8988T (cell line): ENCODE measurements around the gene GNS.
"Not testable (repeated sequence)": the region's sequence is repeated elsewhere in the genome, so short reads cannot be mapped to it uniquely, and the experiment has no call there.

Source experiments
- DNase-seq: peaks from one replicate; pipeline ENCODE4 v3.0.0; 2011

Gene GNS

GRCh38 chr12:64694130-64695040 lies 64.8 kb downstream of the GNS start:
- no peak for DNase-seq

GRCh38 chr12:64691795-64692583 lies 67.2 kb downstream of the GNS start:
- no peak for DNase-seq

GRCh38 chr12:64691227-64691794 lies 67.9 kb downstream of the GNS start:
- DNase-seq: no peak

GRCh38 chr12:64690236-64690635 lies 69.0 kb downstream of the GNS start:
- not testable (repeated sequence) for DNase-seq

GRCh38 chr12:64688715-64689114 lies 70.5 kb downstream of the GNS start:
- no peak for DNase-seq

GRCh38 chr12:64688219-64688618 lies 71.0 kb downstream of the GNS start:
- no peak for DNase-seq

GRCh38 chr12:64687816-64688215 lies 71.4 kb downstream of the GNS start:
- DNase-seq: no peak

- DNase-seq: no peak
Observed at GRCh38 chr12:64685605-64686004, 73.6 kb downstream of the GNS start.

GRCh38 chr12:64685050-64685449 lies 74.2 kb downstream of the GNS start:
- DNase-seq: no peak

GRCh38 chr12:64683816-64684543 lies 75.2 kb downstream of the GNS start:
- no peak for DNase-seq

GRCh38 chr12:64682572-64683277 lies 76.5 kb downstream of the GNS start:
- DNase-seq: no peak

- no peak for DNase-seq
Observed at GRCh38 chr12:64681200-64682052, 77.8 kb downstream of the GNS start.

GRCh38 chr12:64680235-64680634 lies 79.0 kb downstream of the GNS start:
- DNase-seq: no peak

GRCh38 chr12:64679487-64680001 lies 79.7 kb downstream of the GNS start:
- no peak for DNase-seq

GRCh38 chr12:64678835-64679234 lies 80.4 kb downstream of the GNS start:
- no peak for DNase-seq

GRCh38 chr12:64678248-64678647 lies 81.0 kb downstream of the GNS start:
- DNase-seq: no peak

- DNase-seq: no peak
Observed at GRCh38 chr12:64675795-64676194, 83.4 kb downstream of the GNS start.

GRCh38 chr12:64674367-64674922 lies 84.8 kb downstream of the GNS start:
- DNase-seq: no peak

GRCh38 chr12:64673490-64674169 lies 85.6 kb downstream of the GNS start:
- no peak for DNase-seq

GRCh38 chr12:64672925-64673409 lies 86.2 kb downstream of the GNS start:
- DNase-seq: no peak
